Psoas muscle (tissue), 8 donors: ENCODE data around the gene TERT. TPM values are rescaled to one million over a fixed set of nuclear protein-coding genes. Genes with fewer than 3 reads are reported as not detected.

ENCODE experiments used
- ATAC-seq, 4 donors: fragments of 200-7000 bp; cut with Tn5 transposase; one replicate each; pipeline ENCODE4 v1.9.1; 2020; ENCODE audit warnings: moderate library complexity in 3 of 4, mild to moderate bottlenecking in 2 of 4
- DNase-seq, 2 donors: peaks; one replicate each; pipeline ENCODE4 v3.0.0-alpha.2; 2020
- H3K27ac ChIP-seq: fragments of 200-600 bp; one replicate; pipeline ENCODE4 v1.8.0; 2022
- H3K27me3 ChIP-seq, 3 donors: fragments of 200-600 bp in 1 of 3; one replicate each; pipeline versions ENCODE4 v1.6.1 to v1.8.0; 2013 to 2022; ENCODE audit warnings: low read length in 2 of 3, mild to moderate bottlenecking in 2 of 3, moderate library complexity in 1 of 3; ENCODE audit not compliant: insufficient read depth in 3 of 3
- H3K36me3 ChIP-seq, 2 donors: fragments of 200-600 bp in 1 of 2; one replicate each; pipeline versions ENCODE4 v1.6.1 to v1.8.0; 2013 to 2022; ENCODE audit warnings: low read depth in 1 of 2, mild to moderate bottlenecking in 1 of 2, moderate library complexity in 1 of 2; ENCODE audit not compliant: insufficient read depth in 1 of 2
- H3K4me1 ChIP-seq: fragments of 200-600 bp; one replicate; pipeline ENCODE4 v1.8.0; 2022
- H3K4me3 ChIP-seq: fragments of 200-600 bp; one replicate; pipeline ENCODE4 v1.8.0; 2022; ENCODE audit warnings: mild to moderate bottlenecking
- H3K9me3 ChIP-seq: fragments of 200-600 bp; one replicate; pipeline ENCODE4 v1.8.0; 2022
- CTCF ChIP-seq: fragments of 200-600 bp; IDR thresholded peaks from one replicate; pipeline ENCODE4 v1.8.0; 2022; ENCODE audit warnings: antibody characterized with exemption
- WGBS, 3 donors: extraction: QIAGEN DNeasy Blood & Tissue Kit; methylation state at CpG; one replicate each; pipeline versions ENCODE4 v1.1.6 to v1.1.7; 2013; 5-methylcytosine and 5-hydroxymethylcytosine counted together
- intact Hi-C, 2 donors: fragments of 100-400 bp; cut with DNase I; formaldehyde crosslinking; loops; one replicate each; pipeline versions ENCODE4 v1.11.0 to v1.14.2; 2022
- polyA plus RNA-seq, 3 donors: library from polyadenylated mRNA; stranded (reverse); fragments of 200-250 nt; gene quantifications; one replicate each; pipeline ENCODE4 v1.2.3, GENCODE V29; 2013
- total RNA-seq, 4 donors: library from RNA; stranded (reverse); fragmentation: NEBNext Ultra II Directional in 2 of 4; extraction: Animal tissue kit (Norgen Biotek cat#: 25700) in 2 of 4; gene quantifications; one replicate each; pipeline versions ENCODE4 v1.2.1 to v1.2.4, GENCODE V29; 2021 to 2023
- donor health status: healthy with polysubstance abuse.
- donor health status: DM: no; HTN: no; CAD: no; lungs with moderate emphysema.
- donor health status: Bipolar disorder and iron deficiency.
- donor health status: healthy.
- donor health status: DM: yes; HTN: yes; CAD: no.
- donor health status: DM: no; HTN: no; CAD: no.
- donor health status: DM: no; HTN: no; CAD: no.
- donor health status: DM: yes; HTN: yes; CAD: no.

The TERT gene
- total and polyA plus RNA-seq, 7 donors = not detected

DNA sequence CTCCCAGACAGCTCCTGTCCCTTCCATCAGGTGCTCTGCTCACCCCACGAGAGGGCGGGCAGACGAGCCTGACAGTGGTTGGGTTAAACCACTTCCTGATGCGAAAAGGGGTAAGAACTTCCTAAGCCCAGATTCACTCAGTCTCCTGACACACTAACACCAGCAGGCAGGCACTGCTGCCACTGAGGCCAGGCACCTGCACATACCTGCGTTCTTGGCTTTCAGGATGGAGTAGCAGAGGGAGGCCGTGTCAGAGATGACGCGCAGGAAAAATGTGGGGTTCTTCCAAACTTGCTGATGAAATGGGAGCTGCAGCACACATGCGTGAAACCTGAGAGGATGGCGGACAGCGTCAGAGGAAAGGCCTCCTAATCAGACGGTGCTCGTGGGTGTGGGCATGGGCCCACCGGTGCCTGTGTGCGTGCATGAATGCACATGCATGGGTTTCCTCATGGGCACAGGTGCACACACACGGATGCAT, 39.7 kb downstream of the TERT start:
- ATAC-seq = no peak
- 38 to 40% (median 40%) methylated on average over 16 of the region's 16 CpGs for WGBS, 3 donors
- H3K9me3 ChIP-seq = no peaks in the 10 kb centered on the region

GRCh38 chr5:1254196-1254595, 40.7 kb downstream of the TERT start:
- no peak for DNase-seq
- intact Hi-C loops = no loop called here
- H3K27ac ChIP-seq = no peak overlapping the region
- TF ChIP-seq CTCF = no peak
- WGBS, 3 donors = 80 to 81% (median 80%) methylated on average over 16 to 19 of the region's 19 CpGs
- ATAC-seq = no peak
- H3K9me3 ChIP-seq = no peaks in the 10 kb centered on the region
- no peaks in the 10 kb centered on the region for H3K4me1 ChIP-seq
- no peak overlapping the region for H3K4me3 ChIP-seq
- no peaks in the 10 kb centered on the region for H3K36me3 ChIP-seq
- H3K27me3 ChIP-seq = peaks cover 0 to 60% (median 7%) of the 10 kb centered on the region in 3 donors

More for the DNA sequence above, 39.7 kb downstream of the TERT start:
- H3K27me3 ChIP-seq = peaks cover 0 to 51% (median 7%) of the 10 kb centered on the region in 3 donors
- no peak for DNase-seq
- H3K4me3 ChIP-seq = no peak overlapping the region
- no peaks in the 10 kb centered on the region for H3K4me1 ChIP-seq
- intact Hi-C loops = no loop called here
- H3K36me3 ChIP-seq = no peaks in the 10 kb centered on the region
- no peak for TF ChIP-seq CTCF
- no peak overlapping the region for H3K27ac ChIP-seq

DNA sequence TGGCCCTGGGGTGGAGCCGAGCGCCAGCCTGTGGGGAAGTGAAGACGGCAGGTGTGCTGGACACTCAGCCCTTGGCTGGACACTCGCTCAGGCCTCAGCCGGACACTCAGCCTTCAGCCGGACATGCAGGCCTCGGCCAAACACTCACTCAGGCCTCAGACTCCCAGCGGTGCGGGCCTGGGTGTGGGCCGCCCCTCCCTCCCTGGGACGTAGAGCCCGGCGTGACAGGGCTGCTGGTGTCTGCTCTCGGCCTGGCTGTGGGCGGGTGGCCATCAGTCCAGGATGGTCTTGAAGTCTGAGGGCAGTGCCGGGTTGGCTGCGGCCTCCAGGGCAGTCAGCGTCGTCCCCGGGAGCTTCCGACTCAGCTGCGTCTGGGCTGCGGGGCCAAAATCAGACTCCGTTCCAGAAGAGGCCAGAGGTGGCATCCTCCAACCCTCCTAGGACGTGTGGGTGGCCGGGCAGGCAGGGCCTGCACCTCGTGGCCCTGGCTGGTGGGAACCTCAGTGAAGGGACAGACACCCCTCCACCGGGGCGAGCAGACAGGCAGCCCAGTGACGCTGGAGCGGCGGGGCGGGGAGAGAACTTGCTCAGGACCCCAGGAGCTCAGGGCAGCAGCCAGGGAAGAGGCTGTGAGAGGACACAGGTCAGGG, 41.3 kb downstream of the TERT start:
- Histone ChIP-seq H3K9me3 (no peaks in the 10 kb centered on the region), H3K4me3 (no peak overlapping the region), H3K27ac (no peak overlapping the region), H3K36me3 (no peaks in the 10 kb centered on the region), H3K27me3 (peaks cover 0 to 65% (median 10%) of the 10 kb centered on the region in 3 donors), H3K4me1 (no peaks in the 10 kb centered on the region)
- DNase-seq (no peak), ATAC-seq (no peak)
- WGBS, 3 donors = 78 to 82% (median 82%) methylated on average over 28 to 33 of the region's 33 CpGs
- intact Hi-C loops = no loop called here
- no peak for TF ChIP-seq CTCF

GRCh38 chr5:1252681-1253080, 42.2 kb downstream of the TERT start:
- DNase-seq (no peak), ATAC-seq (no peak)
- TF ChIP-seq CTCF = no peak
- Histone ChIP-seq H3K9me3 (no peaks in the 10 kb centered on the region), H3K27ac (no peak overlapping the region), H3K27me3 (peaks cover 0 to 66% (median 10%) of the 10 kb centered on the region in 3 donors), H3K4me3 (no peak overlapping the region), H3K4me1 (no peaks in the 10 kb centered on the region), H3K36me3 (no peaks in the 10 kb centered on the region)
- intact Hi-C loops = no loop called here
- WGBS, 3 donors = 83 to 96% (median 94%) methylated on average over 6 to 9 of the region's 9 CpGs
